Measurements from ENCODE around the gene ADCY1. TPM values are rescaled to one million over a fixed set of nuclear protein-coding genes. Genes with fewer than 3 reads are reported as not detected.

Gene ADCY1
- total and polyA plus RNA-seq, 2 donors (not counting 3 experiments of a cell fraction or from before 2014, with no cell fraction given), result 0.52 to 1.6 TPM

DNA sequence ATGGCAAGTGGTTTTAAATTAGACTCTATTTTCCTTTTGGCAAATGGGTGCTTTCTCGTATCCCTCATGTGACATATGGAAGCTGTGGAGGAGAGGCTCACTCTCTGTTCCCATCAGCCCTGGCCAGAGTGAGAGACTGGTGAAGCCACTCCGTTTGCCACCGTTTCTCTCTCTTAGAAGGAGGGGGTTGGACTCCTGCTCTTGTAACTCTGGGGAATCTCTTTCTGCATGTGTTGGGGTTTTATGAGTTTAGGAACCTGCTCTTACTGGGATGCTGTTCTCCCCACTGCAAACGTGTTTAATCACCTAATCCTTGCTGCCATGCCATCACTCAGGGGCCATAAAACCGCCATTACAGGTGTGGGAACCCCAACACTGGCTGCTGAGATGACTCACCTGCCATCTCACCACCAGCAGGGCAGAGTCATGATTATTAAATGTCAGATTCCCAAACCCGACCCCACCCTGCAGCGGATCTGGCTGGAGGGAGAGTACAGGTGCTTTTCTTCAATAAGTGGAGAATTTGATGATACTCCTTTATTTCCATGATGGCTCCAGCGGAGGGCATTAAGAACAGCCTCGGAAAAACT, 103.2 kb downstream of the ADCY1 start:
- dilution Hi-C loops (cut with MboI; ENCODE audit: extremely low pct_ligation_motif_present, low sequenced_read_pairs), result no loop called here
- Histone ChIP-seq H3K27ac (ENCODE audit: insufficient read depth, low read depth, low read length) (no peak overlapping the region), H3K9me3 (replicated peaks; ENCODE audit: control insufficient read depth, insufficient read depth, low read length) (no peaks in the 10 kb centered on the region), H4K20me1 (replicated peaks; ENCODE audit: control insufficient read depth, extremely low read depth, insufficient read depth, low read length) (no peaks in the 10 kb centered on the region), H3K4me3 (replicated peaks in 1 of 3; ENCODE audit: insufficient read depth in 1 of 3, low read depth in 1 of 3, low read length in 3 of 3) (no peak overlapping the region), H3K27me3 (ENCODE audit: control insufficient read depth in 2 of 2, insufficient read depth in 2 of 2, low read length in 2 of 2) (peaks cover 0 to 1% of the 10 kb centered on the region in 2 experiments), H3K36me3 (ENCODE audit: control insufficient read depth in 2 of 2, extremely low read depth in 1 of 2, insufficient read depth in 2 of 2, low read length in 2 of 2) (no peaks in the 10 kb centered on the region), H3K4me2 (ENCODE audit: insufficient read depth, low read length) (no peak overlapping the region), H3K79me2 (ENCODE audit: control insufficient read depth, insufficient read depth, low read length) (no peaks in the 10 kb centered on the region), H3K9ac (replicated peaks; ENCODE audit: extremely low read depth, insufficient read depth, low read length) (no peak overlapping the region), H3K4me1 (ENCODE audit: control insufficient read depth, extremely low read depth, insufficient read depth, low read length) (no peaks in the 10 kb centered on the region), H2AFZ (ENCODE audit: low read depth, low read length) (no peak overlapping the region), H3K9me1 (replicated peaks; ENCODE audit: control insufficient read depth, extremely low read depth, insufficient read depth, low read length) (no peaks in the 10 kb centered on the region)
- BruUV-seq (replicated peaks), result no TSS peak
- DNase-seq (ENCODE audit: low read depth, low spot score), result no peak
- TF ChIP-seq POLR2AphosphoS5 (IDR thresholded peaks at IDR 0.05; ENCODE audit: insufficient read depth, low read depth, low read length) (no peak), FOS (IDR thresholded peaks at IDR 0.05; ENCODE audit: borderline replicate concordance, insufficient read depth, low read length) (no peak), GATA2 (IDR thresholded peaks at IDR 0.05; ENCODE audit: insufficient read depth, insufficient read length, low read depth, low read length) (no peak), MYC (IDR thresholded peaks at IDR 0.05; ENCODE audit: low read depth, low read length) (no peak), POLR2A (IDR thresholded peaks at IDR 0.05; ENCODE audit: low read depth, low read length) (no peak), EZH2 (IDR thresholded peaks at IDR 0.05; ENCODE audit: borderline replicate concordance, low read depth, low read length, severe bottlenecking) (no peak), JUN (IDR thresholded peaks at IDR 0.05; ENCODE audit: borderline replicate concordance, insufficient read depth, insufficient read length, low read depth) (no peak)
- TF ChIP-seq, protein P1, sequence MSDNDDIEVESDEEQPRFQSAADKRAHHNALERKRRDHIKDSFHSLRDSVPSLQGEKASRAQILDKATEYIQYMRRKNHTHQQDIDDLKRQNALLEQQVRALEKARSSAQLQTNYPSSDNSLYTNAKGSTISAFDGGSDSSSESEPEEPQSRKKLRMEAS (IDR thresholded peaks at IDR 0.05; ENCODE audit: insufficient read depth, insufficient read length), result no peak
- TF ChIP-seq, protein P2, sequence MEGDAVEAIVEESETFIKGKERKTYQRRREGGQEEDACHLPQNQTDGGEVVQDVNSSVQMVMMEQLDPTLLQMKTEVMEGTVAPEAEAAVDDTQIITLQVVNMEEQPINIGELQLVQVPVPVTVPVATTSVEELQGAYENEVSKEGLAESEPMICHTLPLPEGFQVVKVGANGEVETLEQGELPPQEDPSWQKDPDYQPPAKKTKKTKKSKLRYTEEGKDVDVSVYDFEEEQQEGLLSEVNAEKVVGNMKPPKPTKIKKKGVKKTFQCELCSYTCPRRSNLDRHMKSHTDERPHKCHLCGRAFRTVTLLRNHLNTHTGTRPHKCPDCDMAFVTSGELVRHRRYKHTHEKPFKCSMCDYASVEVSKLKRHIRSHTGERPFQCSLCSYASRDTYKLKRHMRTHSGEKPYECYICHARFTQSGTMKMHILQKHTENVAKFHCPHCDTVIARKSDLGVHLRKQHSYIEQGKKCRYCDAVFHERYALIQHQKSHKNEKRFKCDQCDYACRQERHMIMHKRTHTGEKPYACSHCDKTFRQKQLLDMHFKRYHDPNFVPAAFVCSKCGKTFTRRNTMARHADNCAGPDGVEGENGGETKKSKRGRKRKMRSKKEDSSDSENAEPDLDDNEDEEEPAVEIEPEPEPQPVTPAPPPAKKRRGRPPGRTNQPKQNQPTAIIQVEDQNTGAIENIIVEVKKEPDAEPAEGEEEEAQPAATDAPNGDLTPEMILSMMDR (IDR thresholded peaks at IDR 0.05; ENCODE audit: extremely low read depth in 1 of 2, insufficient read depth in 1 of 2, low read depth in 1 of 2, low read length in 2 of 2), result no peak
- ChIA-PET CTCF (interaction anchor here (4.2 kb wide), 1 partner anchor 14 kb away, joined by 11 read pairs; no protein-coding TSS in a partner anchor), POLR2A (no interaction called here)
- FAIRE-seq, result no peak
- intact Hi-C loops (cut with micrococcal nuclease), result no loop called here

Data from endothelial cell of umbilical vein (primary cell).